T-helper 9 cell (primary cell): ENCODE results near the gene CLSTN1.

Source experiments
- DNase-seq: peaks from one replicate; pipeline ENCODE4 v3.0.0-alpha.2; 2020

CLSTN1 gene

DNA sequence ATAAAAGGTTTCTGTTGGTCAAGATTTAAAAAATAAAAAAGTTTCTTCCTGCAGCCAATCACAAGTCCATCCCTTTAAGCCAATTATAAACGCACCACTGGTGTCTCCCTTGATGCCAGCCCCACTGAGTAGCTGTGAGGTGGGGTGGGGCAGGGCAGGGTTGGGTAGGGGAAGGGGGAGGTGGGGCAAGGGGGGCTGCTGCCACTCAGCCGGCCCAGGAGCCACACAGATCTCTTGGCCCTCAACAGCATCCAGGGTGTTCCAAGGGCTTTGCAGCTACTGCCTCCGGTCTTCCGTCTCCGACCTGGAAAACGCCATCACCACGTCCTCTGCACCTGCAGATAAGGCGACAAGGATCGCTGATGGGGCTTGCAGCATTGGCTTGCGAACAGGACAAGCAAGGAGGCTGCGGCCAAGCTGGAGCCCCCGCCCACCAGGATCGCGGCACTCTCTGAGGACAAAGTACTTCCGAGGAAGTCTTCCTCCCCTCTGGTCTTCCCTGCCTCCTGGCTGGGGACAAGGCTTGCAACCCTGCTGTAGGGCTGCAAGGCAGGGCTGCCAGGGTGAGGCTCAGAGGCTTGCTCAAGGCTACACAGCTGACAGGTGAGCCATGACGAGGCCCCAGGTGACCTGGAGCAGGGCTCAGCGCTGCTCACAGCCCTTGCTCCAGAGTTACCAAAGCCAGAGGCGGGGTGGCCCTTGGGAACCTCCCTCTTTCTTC, 26.8 kb upstream of the CLSTN1 start:
- no peak for DNase-seq

DNA sequence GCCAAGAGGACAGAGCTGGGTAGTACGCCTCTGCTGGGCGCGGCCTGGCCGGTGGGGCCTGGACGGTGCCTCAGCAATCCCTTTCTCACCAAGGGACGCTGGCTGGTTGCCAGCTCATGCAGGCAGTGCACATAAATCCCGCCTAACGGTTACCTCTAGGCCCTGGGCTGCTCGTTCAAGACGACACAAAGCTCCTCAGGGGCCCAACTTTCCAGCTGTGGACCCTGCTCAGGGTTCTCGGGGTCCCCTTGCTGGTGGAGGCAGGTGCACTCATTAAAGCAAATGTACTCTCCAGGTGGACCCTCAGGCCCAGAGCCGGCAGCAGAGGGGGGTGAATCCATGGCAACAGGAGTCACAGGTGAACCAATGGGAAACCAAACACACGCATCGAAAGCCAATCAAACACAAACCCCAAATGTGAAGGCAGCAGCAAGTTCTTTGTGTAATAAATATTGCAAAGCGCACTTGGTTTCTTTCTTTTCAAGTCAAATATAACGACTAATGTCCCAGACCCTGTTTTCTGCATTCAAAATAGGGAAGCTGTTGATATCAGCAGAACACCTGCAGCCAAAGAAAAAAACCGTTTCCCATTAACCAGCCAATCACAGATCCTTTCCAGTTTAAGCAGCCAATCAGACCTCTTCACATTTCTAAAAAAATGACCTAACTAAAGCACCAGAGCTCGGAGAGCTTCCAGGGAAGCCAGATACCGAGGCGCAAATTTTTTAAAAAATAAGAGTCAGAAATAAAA, 26.1 kb upstream of the CLSTN1 start:
- no peak for DNase-seq

DNA sequence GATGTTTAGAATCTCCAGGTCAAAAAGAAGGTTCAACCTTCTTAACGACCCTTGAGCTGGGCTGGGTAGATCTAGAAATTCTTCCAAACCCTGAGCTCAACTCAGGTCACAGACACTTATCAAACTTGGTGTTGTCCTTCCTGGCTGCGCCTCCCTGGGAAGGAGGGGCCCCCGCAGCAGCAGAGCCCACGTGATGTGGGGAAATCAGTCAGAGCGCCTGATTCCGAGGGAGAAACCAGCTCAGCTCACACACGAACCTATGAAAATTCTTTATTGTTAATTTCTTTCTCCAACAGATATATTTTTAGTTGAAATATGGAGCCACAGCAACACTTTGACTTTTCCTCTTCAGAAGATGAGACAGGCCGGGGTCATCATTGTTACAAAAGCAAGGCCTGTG, 24.3 kb upstream of the CLSTN1 start:
- no peak for DNase-seq

GRCh38 chr1:9847269-9847668, 23.5 kb upstream of the CLSTN1 start:
- no peak for DNase-seq

GRCh38 chr1:9846611-9847171, 22.9 kb upstream of the CLSTN1 start:
- DNase-seq = no peak

GRCh38 chr1:9845914-9846313, 22.1 kb upstream of the CLSTN1 start:
- no peak for DNase-seq

DNA sequence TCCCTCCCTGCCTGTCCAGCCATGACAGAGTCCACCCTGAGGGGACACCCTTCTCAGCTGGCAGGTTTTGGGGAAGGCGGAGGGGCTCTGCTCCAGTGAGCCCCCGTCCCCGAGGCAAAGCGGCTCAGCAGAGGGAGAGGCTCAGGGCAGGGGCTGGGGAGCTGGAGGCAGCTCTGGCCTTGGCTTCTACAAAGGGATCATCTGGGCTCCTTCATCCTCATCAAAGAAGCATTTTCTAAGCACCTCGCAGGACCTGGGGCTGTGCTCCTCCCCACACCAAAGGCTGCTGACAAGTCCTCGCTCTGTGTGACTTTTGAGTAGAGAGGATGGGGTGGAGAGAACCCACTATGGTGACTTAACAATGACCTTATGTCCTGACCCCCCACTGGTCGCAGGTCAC, 21.0 kb upstream of the CLSTN1 start:
- DNase-seq = no peak

DNA sequence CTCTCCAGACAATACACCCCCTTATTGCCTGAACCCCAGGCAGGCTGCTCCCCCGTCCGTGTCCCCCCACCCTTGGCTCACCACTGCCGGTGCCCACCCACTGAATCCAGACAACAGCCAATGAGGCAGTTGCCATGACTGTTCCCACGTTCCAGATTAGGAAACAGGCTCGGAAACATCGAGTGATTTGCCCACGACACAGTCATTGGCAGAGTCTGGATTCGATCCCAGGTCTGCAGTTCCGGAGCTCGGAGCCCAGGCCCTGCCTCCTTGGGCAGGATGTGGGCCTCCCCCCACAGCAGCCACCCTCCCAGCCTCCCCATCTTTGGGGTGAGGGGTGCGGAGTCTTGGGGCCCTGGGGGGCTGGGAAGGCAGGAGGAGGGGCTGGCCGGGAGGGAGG, 20.3 kb upstream of the CLSTN1 start:
- DNase-seq = no peak

DNA sequence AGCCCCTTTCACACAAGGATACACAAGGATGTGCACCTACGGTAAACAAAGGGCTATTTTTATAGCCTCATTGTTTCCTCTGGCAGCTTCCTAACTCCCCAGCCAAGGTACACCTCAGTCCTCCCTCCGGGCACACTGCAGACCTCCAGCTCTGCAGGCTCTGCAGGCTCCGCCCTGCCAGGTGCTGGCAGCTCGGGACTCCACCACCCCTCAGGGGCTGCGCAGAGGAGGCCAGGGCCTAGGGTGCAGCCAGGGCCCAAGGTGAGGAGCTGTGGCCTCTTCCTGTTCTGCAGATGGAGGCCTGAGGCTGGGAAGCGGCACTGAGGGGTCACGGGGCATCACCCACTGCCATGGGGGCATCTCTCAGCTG, 19.8 kb upstream of the CLSTN1 start:
- DNase-seq = no peak

GRCh38 chr1:9842781-9843575, 19.2 kb upstream of the CLSTN1 start:
- no peak for DNase-seq

DNA sequence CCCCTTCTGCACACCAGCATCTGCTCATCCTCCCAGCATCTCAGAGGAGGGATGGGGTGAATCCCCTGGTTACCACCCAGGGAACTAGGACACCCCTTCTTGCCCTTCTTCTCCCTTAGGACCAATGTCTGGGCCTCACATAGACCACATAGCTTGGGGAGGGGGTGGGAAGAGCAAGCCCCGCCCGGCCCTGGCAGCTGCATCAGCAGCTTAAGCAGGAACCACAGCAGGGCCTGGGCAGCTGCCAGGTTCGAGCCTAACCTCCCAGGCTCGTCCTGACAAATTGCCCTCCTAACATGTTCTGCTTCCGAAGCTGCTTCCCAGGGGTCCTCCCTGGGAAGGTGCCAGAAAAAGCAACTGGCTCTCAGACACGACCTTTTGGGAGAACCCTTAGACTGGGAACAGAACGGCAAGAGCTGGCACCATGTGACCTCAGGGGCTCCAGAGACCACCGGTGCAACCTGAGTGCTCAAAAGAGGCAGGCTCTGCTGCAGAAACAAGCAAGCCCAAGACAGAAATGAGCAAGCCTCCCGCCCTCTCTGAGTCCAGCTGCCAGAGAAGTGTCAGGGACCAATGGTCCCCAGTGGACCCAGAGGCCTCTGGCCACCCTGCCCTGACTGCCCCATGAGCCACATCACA, 18.4 kb upstream of the CLSTN1 start:
- DNase-seq = no peak

DNA sequence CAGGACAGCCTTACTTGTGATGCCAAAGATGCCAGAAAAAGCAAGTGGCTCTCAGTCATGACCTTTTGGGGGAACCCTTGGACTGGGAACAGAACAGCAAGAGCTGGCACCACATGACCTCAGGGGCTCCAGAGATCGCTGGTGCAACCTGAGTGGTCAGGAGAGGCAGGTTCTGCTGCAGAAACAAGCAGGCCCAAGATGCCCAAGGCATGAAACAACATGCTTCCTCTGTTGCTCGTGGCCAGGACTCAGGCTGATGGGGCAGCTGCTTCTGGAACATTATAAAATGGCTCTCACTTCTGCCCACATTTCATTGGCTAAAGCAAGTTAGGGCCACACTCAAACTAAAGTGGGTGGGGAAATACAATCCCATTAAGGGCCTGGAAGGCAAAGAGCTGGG, 17.7 kb upstream of the CLSTN1 start:
- no peak for DNase-seq

DNA sequence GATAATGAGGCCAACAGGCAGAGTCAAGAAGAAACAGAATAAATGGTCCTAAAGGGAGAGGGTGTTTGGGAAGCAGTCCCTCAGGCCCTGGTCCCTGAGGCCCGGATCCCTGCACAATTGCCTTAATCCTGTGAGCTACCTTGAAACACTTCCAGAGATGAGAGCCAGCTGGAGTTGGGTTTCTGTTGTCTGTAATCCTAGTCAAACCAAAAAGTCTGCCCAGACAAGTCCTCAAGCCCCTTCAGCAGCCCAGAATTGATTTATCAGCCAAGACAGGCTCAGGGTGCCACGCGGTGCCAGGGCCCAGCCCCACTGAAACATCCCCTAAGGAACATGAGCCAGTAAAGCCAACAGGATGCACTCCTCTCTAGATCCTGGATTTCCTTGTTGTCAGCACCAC, 16.4 kb upstream of the CLSTN1 start:
- DNase-seq = no peak

- DNase-seq = no peak
These were observed 15.2 kb upstream of the CLSTN1 start for GRCh38 chr1:9838946-9839345.

DNA sequence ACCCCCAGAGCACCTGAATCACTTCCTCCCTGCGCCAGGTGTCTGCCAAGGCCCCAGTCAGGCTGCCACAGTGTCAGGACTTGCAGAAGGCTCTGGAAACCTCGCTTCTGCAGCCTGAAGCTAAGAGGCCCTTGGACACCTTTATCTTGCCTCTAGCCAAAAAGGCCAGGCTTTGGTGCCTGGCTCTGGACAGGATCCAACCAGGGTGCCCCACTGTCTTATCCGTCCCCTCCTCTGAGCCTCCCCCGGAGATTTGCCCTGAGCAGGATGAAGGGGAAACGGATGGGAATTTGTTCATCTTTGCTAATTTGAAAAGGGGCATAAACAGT, 12.8 kb upstream of the CLSTN1 start:
- no peak for DNase-seq

GRCh38 chr1:9835758-9836631, 12.2 kb upstream of the CLSTN1 start:
- DNase-seq = no peak

GRCh38 chr1:9835404-9835757, 11.6 kb upstream of the CLSTN1 start:
- DNase-seq = no peak

DNA sequence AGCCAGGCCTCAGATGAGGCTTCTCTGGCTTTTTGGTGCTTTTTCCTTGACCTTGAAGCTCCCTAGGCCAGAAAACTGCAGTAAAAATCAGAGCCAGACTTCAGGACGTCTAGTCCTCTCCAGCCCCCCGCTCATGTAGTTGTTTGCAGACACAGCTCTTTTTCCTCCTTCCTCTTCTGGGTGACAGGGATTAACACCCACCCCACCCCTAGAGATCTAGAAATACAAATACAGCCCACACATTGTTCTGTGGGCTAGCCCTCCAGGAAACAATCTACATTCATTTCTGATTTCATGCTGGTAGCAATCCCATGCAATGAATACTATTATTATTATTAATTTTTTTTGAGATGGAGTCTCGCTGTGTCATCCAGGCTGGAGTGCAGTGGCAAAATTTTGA, 9.9 kb upstream of the CLSTN1 start:
- no peak for DNase-seq

GRCh38 chr1:9827558-9828185, 3.9 kb upstream of the CLSTN1 start:
- DNase-seq = no peak

GRCh38 chr1:9826616-9827015, 2.9 kb upstream of the CLSTN1 start:
- no peak for DNase-seq

DNA sequence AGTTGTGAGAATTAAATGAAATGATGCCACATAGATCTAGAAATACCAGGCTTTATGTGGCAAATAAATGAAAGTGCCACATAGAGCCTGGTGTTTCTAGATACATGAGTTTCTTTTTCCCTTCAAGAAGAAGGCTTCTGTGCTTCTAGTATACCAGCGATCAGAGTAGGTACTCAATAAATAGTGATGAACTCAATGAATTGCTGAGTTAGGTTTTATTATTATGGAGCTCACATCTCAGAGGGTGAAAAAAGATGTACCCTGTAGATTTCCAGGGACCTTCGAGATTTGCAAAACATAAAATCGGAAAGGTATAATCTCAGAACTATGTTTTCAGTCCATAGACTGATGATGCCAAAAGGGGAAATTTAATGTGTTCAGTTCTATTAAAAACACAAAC, 2.3 kb upstream of the CLSTN1 start:
- no peak for DNase-seq
